ENCODE results near the gene TMEM74B.

The TMEM74B gene

DNA sequence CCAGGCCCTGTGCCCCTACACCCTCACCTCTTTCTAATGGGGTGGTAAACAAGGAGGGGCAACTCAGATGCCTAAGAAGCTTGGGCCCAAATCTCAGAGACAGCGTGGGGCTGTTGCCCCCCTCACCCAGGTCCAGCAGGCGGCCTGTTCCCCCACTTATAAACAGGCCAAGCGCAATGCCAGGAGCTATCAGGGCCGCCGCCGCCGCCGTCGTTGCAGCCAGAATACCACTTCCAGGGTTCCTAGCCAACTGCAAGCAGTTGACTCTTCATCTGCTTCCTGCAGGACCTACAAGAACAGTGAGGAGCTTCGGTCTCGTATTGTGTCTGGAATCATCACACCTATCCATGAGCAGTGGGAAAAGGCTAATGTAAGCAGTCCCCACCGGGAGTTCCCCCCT, 49.9 kb downstream of the TMEM74B start:
- no peaks in the 10 kb centered on the region for H3K27me3 ChIP-seq (ENCODE audit: control insufficient read depth in 1 of 2, insufficient read depth in 2 of 2, low read length in 2 of 2)
- no peak overlapping the region for H3K9ac ChIP-seq (ENCODE audit: low read length in 2 of 2)
- no peaks in the 10 kb centered on the region for H3K9me3 ChIP-seq (ENCODE audit: control insufficient read depth in 2 of 2, low read length in 2 of 2)
- H3K4me1 ChIP-seq (ENCODE audit: control insufficient read depth, insufficient read depth, low read length) = no peaks in the 10 kb centered on the region
- no peak overlapping the region for H3K27ac ChIP-seq (ENCODE audit: low read length)
- H3K36me3 ChIP-seq (ENCODE audit: control insufficient read depth in 2 of 2, insufficient read depth in 2 of 2, low read length in 2 of 2) = peaks cover 37 to 48% of the 10 kb centered on the region in 2 donors
- no peak overlapping the region for H3K4me3 ChIP-seq (ENCODE audit: low read length in 2 of 2)

DNA sequence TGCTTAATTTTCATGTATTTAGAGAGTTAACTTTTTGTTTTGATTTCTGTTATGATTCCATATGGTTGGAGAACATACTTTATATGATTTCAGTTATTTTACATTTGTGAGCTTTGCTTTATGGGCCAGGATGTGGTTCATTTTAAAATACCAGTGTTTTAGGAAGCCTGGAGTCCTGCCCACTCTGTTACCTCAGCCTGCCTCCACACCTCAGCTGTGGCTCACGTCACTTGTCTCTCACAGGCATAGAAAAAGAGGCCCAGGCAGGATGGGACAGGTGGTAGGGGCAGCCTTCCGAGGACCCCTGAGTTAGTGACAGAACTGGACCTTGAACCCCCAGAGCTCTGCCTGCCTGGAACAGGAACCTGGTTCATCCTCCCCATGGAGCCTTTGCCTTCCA, 50.4 kb downstream of the TMEM74B start:
- Histone ChIP-seq H3K9me3 (ENCODE audit: control insufficient read depth in 2 of 2, low read length in 2 of 2) (no peaks in the 10 kb centered on the region), H3K36me3 (ENCODE audit: control insufficient read depth in 2 of 2, insufficient read depth in 2 of 2, low read length in 2 of 2) (peaks cover 38 to 52% of the 10 kb centered on the region in 2 donors), H3K4me1 (ENCODE audit: control insufficient read depth, insufficient read depth, low read length) (no peaks in the 10 kb centered on the region), H3K9ac (ENCODE audit: low read length in 2 of 2) (no peak overlapping the region), H3K27me3 (ENCODE audit: control insufficient read depth in 1 of 2, insufficient read depth in 2 of 2, low read length in 2 of 2) (no peaks in the 10 kb centered on the region), H3K4me3 (ENCODE audit: low read length in 2 of 2) (no peak overlapping the region), H3K27ac (ENCODE audit: low read length) (no peak overlapping the region)

DNA sequence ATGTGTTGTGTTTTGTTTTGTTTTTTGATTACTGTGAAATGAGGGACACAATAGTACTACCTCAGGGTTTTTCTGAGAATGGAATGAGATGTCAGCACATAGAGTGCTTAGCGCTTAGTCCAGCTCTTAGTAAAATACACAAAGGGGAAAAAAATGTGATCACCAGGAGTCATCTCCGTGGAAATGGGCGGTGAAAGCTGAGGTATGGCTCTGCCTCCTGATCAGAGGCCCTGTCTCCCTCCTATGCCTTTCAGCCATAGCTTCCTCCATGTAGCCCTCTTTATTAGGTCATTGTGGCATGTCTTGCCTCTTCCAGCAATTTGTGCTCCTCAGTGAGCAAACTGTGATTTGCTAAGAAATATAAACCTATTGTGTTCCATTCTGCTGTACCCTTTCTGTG, 53.4 kb downstream of the TMEM74B start:
- H3K9ac ChIP-seq (ENCODE audit: low read length in 2 of 2) = no peak overlapping the region
- H3K27me3 ChIP-seq (ENCODE audit: control insufficient read depth in 1 of 2, insufficient read depth in 2 of 2, low read length in 2 of 2) = no peaks in the 10 kb centered on the region
- no peak overlapping the region for H3K27ac ChIP-seq (ENCODE audit: low read length)
- H3K4me3 ChIP-seq (ENCODE audit: low read length in 2 of 2) = no peak overlapping the region
- H3K9me3 ChIP-seq (ENCODE audit: control insufficient read depth in 2 of 2, low read length in 2 of 2) = no peaks in the 10 kb centered on the region
- H3K36me3 ChIP-seq (ENCODE audit: control insufficient read depth in 2 of 2, insufficient read depth in 2 of 2, low read length in 2 of 2) = peaks cover 49 to 67% of the 10 kb centered on the region in 2 donors
- no peaks in the 10 kb centered on the region for H3K4me1 ChIP-seq (ENCODE audit: control insufficient read depth, insufficient read depth, low read length)

DNA sequence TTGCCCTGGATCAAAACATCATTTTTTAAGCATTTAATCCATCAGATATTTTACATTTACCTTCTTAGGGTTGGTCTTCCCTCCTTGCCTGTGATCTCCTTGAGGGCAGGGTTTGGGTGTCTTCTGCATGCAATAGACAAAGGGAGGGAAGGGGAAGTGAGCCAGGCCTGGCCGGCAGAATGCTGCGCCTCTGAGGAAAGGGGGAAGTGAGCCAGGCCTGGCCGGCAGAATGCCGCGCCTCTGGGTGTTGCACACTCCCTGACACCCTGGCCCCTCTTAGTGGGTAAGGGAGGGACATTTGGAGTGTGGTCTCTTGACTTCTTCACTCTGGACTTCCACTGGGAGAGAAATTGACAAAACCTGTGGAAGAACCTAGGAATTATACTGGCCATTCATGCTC, 53.9 kb downstream of the TMEM74B start:
- H3K27me3 ChIP-seq (ENCODE audit: control insufficient read depth in 1 of 2, insufficient read depth in 2 of 2, low read length in 2 of 2) = no peaks in the 10 kb centered on the region
- H3K36me3 ChIP-seq (ENCODE audit: control insufficient read depth in 2 of 2, insufficient read depth in 2 of 2, low read length in 2 of 2) = peaks cover 51 to 67% of the 10 kb centered on the region in 2 donors
- H3K4me3 ChIP-seq (ENCODE audit: low read length in 2 of 2) = no peak overlapping the region
- no peaks in the 10 kb centered on the region for H3K9me3 ChIP-seq (ENCODE audit: control insufficient read depth in 2 of 2, low read length in 2 of 2)
- no peak overlapping the region for H3K27ac ChIP-seq (ENCODE audit: low read length)
- H3K9ac ChIP-seq (ENCODE audit: low read length in 2 of 2) = no peak overlapping the region
- H3K4me1 ChIP-seq (ENCODE audit: control insufficient read depth, insufficient read depth, low read length) = no peaks in the 10 kb centered on the region
